OCI-LY1 (cell line): ENCODE results near the gene PPP2R2C.

Experiments
- EZH2 ChIP-seq: fragments of 200-600 bp; sonication (generic), shearing (Covaris generic); IDR thresholded peaks from 2 replicates; pipeline ENCODE4 v1.8.0; 2017; ENCODE audit warnings: borderline replicate concordance, mixed run types, mild to moderate bottlenecking, antibody characterized with exemption, low read length, moderate library complexity, mixed read lengths
- TF ChIP-seq, protein P1 (sequence below): fragments of 200-600 bp; sonication (generic), shearing (Covaris generic); IDR thresholded peaks from 2 replicates; pipeline ENCODE4 v1.5.1; 2017; ENCODE audit warnings: mild to moderate bottlenecking, antibody characterized with exemption, low read length, moderate library complexity, mixed read lengths

- TF ChIP-seq, protein P1, sequence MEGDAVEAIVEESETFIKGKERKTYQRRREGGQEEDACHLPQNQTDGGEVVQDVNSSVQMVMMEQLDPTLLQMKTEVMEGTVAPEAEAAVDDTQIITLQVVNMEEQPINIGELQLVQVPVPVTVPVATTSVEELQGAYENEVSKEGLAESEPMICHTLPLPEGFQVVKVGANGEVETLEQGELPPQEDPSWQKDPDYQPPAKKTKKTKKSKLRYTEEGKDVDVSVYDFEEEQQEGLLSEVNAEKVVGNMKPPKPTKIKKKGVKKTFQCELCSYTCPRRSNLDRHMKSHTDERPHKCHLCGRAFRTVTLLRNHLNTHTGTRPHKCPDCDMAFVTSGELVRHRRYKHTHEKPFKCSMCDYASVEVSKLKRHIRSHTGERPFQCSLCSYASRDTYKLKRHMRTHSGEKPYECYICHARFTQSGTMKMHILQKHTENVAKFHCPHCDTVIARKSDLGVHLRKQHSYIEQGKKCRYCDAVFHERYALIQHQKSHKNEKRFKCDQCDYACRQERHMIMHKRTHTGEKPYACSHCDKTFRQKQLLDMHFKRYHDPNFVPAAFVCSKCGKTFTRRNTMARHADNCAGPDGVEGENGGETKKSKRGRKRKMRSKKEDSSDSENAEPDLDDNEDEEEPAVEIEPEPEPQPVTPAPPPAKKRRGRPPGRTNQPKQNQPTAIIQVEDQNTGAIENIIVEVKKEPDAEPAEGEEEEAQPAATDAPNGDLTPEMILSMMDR: no peak
- TF ChIP-seq EZH2: no peak
These were observed 139.8 kb downstream of the PPP2R2C start for GRCh38 chr4:6332669-6333050.
